HEK293 (cell line): ENCODE data around the gene ATRNL1.

Source experiments
- CTCF ChIP-seq: fragments of 450-650 bp; formaldehyde crosslinking; IDR thresholded peaks from 2 replicates; pipeline ENCODE4 v1.5.1; 2016; ENCODE audit warnings: missing biosample characterization, missing genetic modification characterization
- HOXA7 ChIP-seq: sonication (generic); formaldehyde crosslinking; IDR thresholded peaks from 2 replicates; pipeline ENCODE4 v1.8.1; 2022; ENCODE audit warnings: missing genetic modification reagents, borderline replicate concordance
- KLF7 ChIP-seq: fragments of 450-650 bp; formaldehyde crosslinking; IDR thresholded peaks from 2 replicates; pipeline ENCODE4 v1.5.1; 2016; ENCODE audit warnings: missing biosample characterization, missing genetic modification characterization, borderline replicate concordance
- YY1 ChIP-seq: fragments of 450-650 bp; formaldehyde crosslinking; IDR thresholded peaks from 2 replicates; pipeline ENCODE4 v1.5.1; 2018; ENCODE audit warnings: missing biosample characterization, missing genetic modification characterization
- ZNF10 ChIP-seq: fragments of 450-650 bp; formaldehyde crosslinking; IDR thresholded peaks from 2 replicates; pipeline ENCODE4 v1.5.1; 2017; ENCODE audit warnings: missing biosample characterization, missing genetic modification characterization
- ZNF114 ChIP-seq: fragments of 450-650 bp; formaldehyde crosslinking; IDR thresholded peaks from 2 replicates; pipeline ENCODE4 v1.5.0; 2017; ENCODE audit warnings: missing biosample characterization, missing genetic modification characterization
- ZNF146 ChIP-seq: fragments of 450-650 bp; formaldehyde crosslinking; IDR thresholded peaks from 2 replicates; pipeline ENCODE4 v1.5.1; 2016; ENCODE audit warnings: missing biosample characterization, missing genetic modification characterization
- ZNF24 ChIP-seq: fragments of 450-650 bp; formaldehyde crosslinking; IDR thresholded peaks from 2 replicates; pipeline ENCODE4 v1.5.1; 2016; ENCODE audit warnings: missing biosample characterization, missing genetic modification characterization
- ZNF324 ChIP-seq: fragments of 450-650 bp; formaldehyde crosslinking; IDR thresholded peaks from 2 replicates; pipeline ENCODE4 v1.5.1; 2016; ENCODE audit warnings: missing biosample characterization, missing genetic modification characterization
- ZNF416 ChIP-seq: fragments of 450-650 bp; formaldehyde crosslinking; IDR thresholded peaks from 2 replicates; pipeline ENCODE4 v1.5.1; 2016; ENCODE audit warnings: missing biosample characterization, missing genetic modification characterization
- ZNF501 ChIP-seq: fragments of 450-650 bp; formaldehyde crosslinking; IDR thresholded peaks from 2 replicates; pipeline ENCODE4 v1.5.1; 2016; ENCODE audit warnings: missing biosample characterization, missing genetic modification characterization
- ZNF791 ChIP-seq: fragments of 450-650 bp; formaldehyde crosslinking; IDR thresholded peaks from 2 replicates; pipeline ENCODE4 v1.5.1; 2016; ENCODE audit warnings: missing biosample characterization, missing genetic modification characterization
- TF ChIP-seq, protein P1 (sequence below): fragments of 450-650 bp; formaldehyde crosslinking; IDR thresholded peaks from 2 replicates; pipeline ENCODE4 v1.5.1; 2016; ENCODE audit warnings: missing biosample characterization, missing genetic modification characterization

DNA sequence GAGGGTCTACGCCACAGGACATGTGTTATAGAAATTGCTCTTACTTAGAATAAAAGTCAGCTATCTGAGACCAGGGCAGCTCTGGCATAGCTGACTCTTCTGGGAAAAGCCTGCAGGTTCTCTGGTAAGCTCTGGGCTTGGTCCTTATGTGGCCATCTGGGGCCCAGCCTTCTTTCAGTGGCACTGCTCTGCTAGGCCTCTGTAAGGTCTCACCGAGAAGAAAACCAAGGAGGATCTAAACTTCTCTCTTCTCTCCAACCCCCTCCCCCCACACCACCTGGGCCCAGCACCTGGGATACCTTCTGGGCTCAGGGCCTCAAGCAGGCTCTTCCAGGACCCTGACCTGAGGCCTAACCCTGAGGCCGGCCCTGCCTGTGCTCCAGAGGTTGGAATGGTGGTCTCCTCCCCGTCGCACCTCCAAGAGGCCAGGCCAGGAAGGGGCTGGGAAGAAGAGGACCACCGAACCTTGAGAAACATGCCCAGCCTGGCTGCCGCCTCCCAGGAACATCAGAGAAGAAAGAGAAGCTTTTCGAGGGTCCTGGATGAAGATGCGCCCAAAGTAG, 856.2 kb downstream of the ATRNL1 start:
- TF ChIP-seq CTCF (tag by site-specific recombination) (no peak), ZNF114 (tag by site-specific recombination) (no peak), YY1 (tag by site-specific recombination) (no peak), HOXA7 (CRISPR knock-in tag) (no peak), ZNF146 (tag by site-specific recombination) (no peak), ZNF501 (tag by site-specific recombination) (no peak), ZNF324 (tag by site-specific recombination) (no peak), ZNF416 (tag by site-specific recombination) (no peak), ZNF10 (tag by site-specific recombination) (no peak), ZNF24 (tag by site-specific recombination) (no peak), KLF7 (tag by site-specific recombination) (no peak), ZNF791 (tag by site-specific recombination) (no peak)
- TF ChIP-seq, protein P1, sequence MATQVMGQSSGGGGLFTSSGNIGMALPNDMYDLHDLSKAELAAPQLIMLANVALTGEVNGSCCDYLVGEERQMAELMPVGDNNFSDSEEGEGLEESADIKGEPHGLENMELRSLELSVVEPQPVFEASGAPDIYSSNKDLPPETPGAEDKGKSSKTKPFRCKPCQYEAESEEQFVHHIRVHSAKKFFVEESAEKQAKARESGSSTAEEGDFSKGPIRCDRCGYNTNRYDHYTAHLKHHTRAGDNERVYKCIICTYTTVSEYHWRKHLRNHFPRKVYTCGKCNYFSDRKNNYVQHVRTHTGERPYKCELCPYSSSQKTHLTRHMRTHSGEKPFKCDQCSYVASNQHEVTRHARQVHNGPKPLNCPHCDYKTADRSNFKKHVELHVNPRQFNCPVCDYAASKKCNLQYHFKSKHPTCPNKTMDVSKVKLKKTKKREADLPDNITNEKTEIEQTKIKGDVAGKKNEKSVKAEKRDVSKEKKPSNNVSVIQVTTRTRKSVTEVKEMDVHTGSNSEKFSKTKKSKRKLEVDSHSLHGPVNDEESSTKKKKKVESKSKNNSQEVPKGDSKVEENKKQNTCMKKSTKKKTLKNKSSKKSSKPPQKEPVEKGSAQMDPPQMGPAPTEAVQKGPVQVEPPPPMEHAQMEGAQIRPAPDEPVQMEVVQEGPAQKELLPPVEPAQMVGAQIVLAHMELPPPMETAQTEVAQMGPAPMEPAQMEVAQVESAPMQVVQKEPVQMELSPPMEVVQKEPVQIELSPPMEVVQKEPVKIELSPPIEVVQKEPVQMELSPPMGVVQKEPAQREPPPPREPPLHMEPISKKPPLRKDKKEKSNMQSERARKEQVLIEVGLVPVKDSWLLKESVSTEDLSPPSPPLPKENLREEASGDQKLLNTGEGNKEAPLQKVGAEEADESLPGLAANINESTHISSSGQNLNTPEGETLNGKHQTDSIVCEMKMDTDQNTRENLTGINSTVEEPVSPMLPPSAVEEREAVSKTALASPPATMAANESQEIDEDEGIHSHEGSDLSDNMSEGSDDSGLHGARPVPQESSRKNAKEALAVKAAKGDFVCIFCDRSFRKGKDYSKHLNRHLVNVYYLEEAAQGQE (tag by site-specific recombination), result no peak
